ACC112 (cell line): ENCODE results near the gene FHIP1B.
"Not testable (repeated sequence)": the region's sequence is repeated elsewhere in the genome, so short reads cannot be mapped to it uniquely, and the experiment has no call there.

Source experiments
- H2AFZ ChIP-seq: fragments of 200-600 bp; sonication (generic); one replicate; pipeline ENCODE4 v1.6.0; 2017; ENCODE audit warnings: antibody characterized with exemption, low read length; ENCODE audit not compliant: unreplicated experiment
- H3K27ac ChIP-seq: fragments of 200-600 bp; sonication (generic); 2 replicates; pipeline ENCODE4 v1.5.1; 2014; ENCODE audit warnings: low read depth, mild to moderate bottlenecking, antibody characterized with exemption, low read length, moderate library complexity
- H3K27me3 ChIP-seq: fragments of 200-600 bp; sonication (generic); 2 replicates; pipeline ENCODE4 v1.6.1; 2014; ENCODE audit warnings: mild to moderate bottlenecking, antibody characterized with exemption, low read length, moderate library complexity, mixed read lengths; ENCODE audit not compliant: insufficient read depth
- H3K36me3 ChIP-seq: fragments of 200-600 bp; sonication (generic); 2 replicates; pipeline ENCODE4 v1.6.1; 2016; ENCODE audit warnings: mild to moderate bottlenecking, antibody characterized with exemption, low read length, moderate library complexity, mixed read lengths; ENCODE audit not compliant: insufficient read depth
- H3K4me1 ChIP-seq: fragments of 200-600 bp; sonication (generic); one replicate; pipeline ENCODE4 v1.6.1; 2016; ENCODE audit warnings: low read length, mixed read lengths; ENCODE audit not compliant: insufficient read depth, unreplicated experiment, control insufficient read depth
- H3K4me3 ChIP-seq: fragments of 200-600 bp; sonication (generic); 2 replicates; pipeline ENCODE4 v1.5.1; 2014; ENCODE audit warnings: mild to moderate bottlenecking, low read depth, low read length
- H3K79me2 ChIP-seq: fragments of 200-600 bp; sonication (generic); one replicate; pipeline ENCODE4 v1.6.0; 2016; ENCODE audit warnings: low read length; ENCODE audit not compliant: control insufficient read depth, unreplicated experiment, insufficient read depth

FHIP1B gene

GRCh38 chr11:6234387-6235107 lies at the start of gene FHIP1B:
FHIP1B (minus strand) TSS chr11:6234636; CDS start chr11:6224516, 10,120 bp downstream.
- Histone ChIP-seq H3K27me3 (peaks cover 6% of the 10 kb centered on the region; the same call in 1 of the 2 replicates), H3K4me1 (peaks cover 10% of the 10 kb centered on the region), H3K27ac (peak within 1 kb of the TSS; percentile 22; the same call in 1 of the 2 replicates), H2AFZ (peak within 1 kb of the TSS; percentile 79), H3K4me3 (peak within 1 kb of the TSS; percentile 87), H3K79me2 (peaks cover 44% of the 10 kb centered on the region), H3K36me3 (no peaks in the 10 kb centered on the region)

GRCh38 chr11:6283453-6284023 lies 49.1 kb upstream of the FHIP1B start:
- H3K4me3 ChIP-seq, result no peak overlapping the region
- no peak overlapping the region for H3K27ac ChIP-seq
- peaks cover 19% of the 10 kb centered on the region; the same call in 1 of the 2 replicates for H3K27me3 ChIP-seq
- no peak overlapping the region for H2AFZ ChIP-seq
- H3K4me1 ChIP-seq, result no peaks in the 10 kb centered on the region
- no peaks in the 10 kb centered on the region for H3K36me3 ChIP-seq
- H3K79me2 ChIP-seq, result no peaks in the 10 kb centered on the region

- not testable (repeated sequence) for H2AFZ ChIP-seq, H3K36me3 ChIP-seq, H3K4me3 ChIP-seq, H3K4me1 ChIP-seq, H3K27ac ChIP-seq, H3K79me2 ChIP-seq
- peaks cover 38% of the 10 kb centered on the region for H3K27me3 ChIP-seq
These were observed 46.4 kb upstream of the FHIP1B start for GRCh38 chr11:6280809-6281208.

- no peak overlapping the region for H3K4me3 ChIP-seq
- H3K79me2 ChIP-seq, result no peaks in the 10 kb centered on the region
- no peak overlapping the region for H2AFZ ChIP-seq
These were observed 38.8 kb upstream of the FHIP1B start for GRCh38 chr11:6273188-6273587.

GRCh38 chr11:6271598-6271997 lies 37.2 kb upstream of the FHIP1B start:
- H3K36me3 ChIP-seq, result no peaks in the 10 kb centered on the region
- H2AFZ ChIP-seq, result no peak overlapping the region
- peaks cover 21% of the 10 kb centered on the region for H3K27me3 ChIP-seq
- no peaks in the 10 kb centered on the region for H3K4me1 ChIP-seq
- H3K4me3 ChIP-seq, result no peak overlapping the region
- no peaks in the 10 kb centered on the region for H3K79me2 ChIP-seq
- no peak overlapping the region for H3K27ac ChIP-seq

More at GRCh38 chr11:6273188-6273587, 38.8 kb upstream of the FHIP1B start:
- peaks cover 28% of the 10 kb centered on the region for H3K27me3 ChIP-seq
- H3K4me1 ChIP-seq, result no peaks in the 10 kb centered on the region
- H3K36me3 ChIP-seq, result no peaks in the 10 kb centered on the region
- H3K27ac ChIP-seq, result no peak overlapping the region

GRCh38 chr11:6270584-6271246 lies 36.3 kb upstream of the FHIP1B start:
- no peak overlapping the region for H2AFZ ChIP-seq
- no peaks in the 10 kb centered on the region for H3K36me3 ChIP-seq
- H3K27me3 ChIP-seq, result peaks cover 21% of the 10 kb centered on the region
- H3K4me3 ChIP-seq, result no peak overlapping the region
- H3K27ac ChIP-seq, result no peak overlapping the region
- no peaks in the 10 kb centered on the region for H3K79me2 ChIP-seq
- H3K4me1 ChIP-seq, result no peaks in the 10 kb centered on the region

GRCh38 chr11:6269994-6270393 lies 35.6 kb upstream of the FHIP1B start:
- no peak overlapping the region for H2AFZ ChIP-seq
- no peak overlapping the region for H3K27ac ChIP-seq
- no peaks in the 10 kb centered on the region for H3K36me3 ChIP-seq
- no peak overlapping the region for H3K4me3 ChIP-seq
- H3K27me3 ChIP-seq, result peaks cover 22% of the 10 kb centered on the region
- H3K79me2 ChIP-seq, result no peaks in the 10 kb centered on the region
- no peaks in the 10 kb centered on the region for H3K4me1 ChIP-seq

GRCh38 chr11:6268820-6269219 lies 34.4 kb upstream of the FHIP1B start:
- Histone ChIP-seq H3K36me3 (no peaks in the 10 kb centered on the region), H3K79me2 (no peaks in the 10 kb centered on the region), H3K27ac (no peak overlapping the region), H3K27me3 (peaks cover 29% of the 10 kb centered on the region), H3K4me3 (no peak overlapping the region), H2AFZ (no peak overlapping the region), H3K4me1 (no peaks in the 10 kb centered on the region)

- Histone ChIP-seq H3K4me1 (peaks cover 4% of the 10 kb centered on the region), H3K27ac (no peak overlapping the region), H3K79me2 (no peaks in the 10 kb centered on the region), H3K4me3 (no peak overlapping the region), H2AFZ (no peak overlapping the region), H3K36me3 (no peaks in the 10 kb centered on the region), H3K27me3 (peaks cover 80% of the 10 kb centered on the region)
These were observed 29.2 kb upstream of the FHIP1B start for GRCh38 chr11:6263662-6264061.

- Histone ChIP-seq H3K36me3 (no peaks in the 10 kb centered on the region), H3K4me1 (peaks cover 4% of the 10 kb centered on the region), H2AFZ (no peak overlapping the region), H3K79me2 (no peaks in the 10 kb centered on the region), H3K27me3 (peaks cover 98% of the 10 kb centered on the region), H3K4me3 (no peak overlapping the region), H3K27ac (no peak overlapping the region)
These were observed 25.8 kb upstream of the FHIP1B start for GRCh38 chr11:6260207-6260726.
